ENCODE results near the gene OSER1.

OSER1 gene

DNA sequence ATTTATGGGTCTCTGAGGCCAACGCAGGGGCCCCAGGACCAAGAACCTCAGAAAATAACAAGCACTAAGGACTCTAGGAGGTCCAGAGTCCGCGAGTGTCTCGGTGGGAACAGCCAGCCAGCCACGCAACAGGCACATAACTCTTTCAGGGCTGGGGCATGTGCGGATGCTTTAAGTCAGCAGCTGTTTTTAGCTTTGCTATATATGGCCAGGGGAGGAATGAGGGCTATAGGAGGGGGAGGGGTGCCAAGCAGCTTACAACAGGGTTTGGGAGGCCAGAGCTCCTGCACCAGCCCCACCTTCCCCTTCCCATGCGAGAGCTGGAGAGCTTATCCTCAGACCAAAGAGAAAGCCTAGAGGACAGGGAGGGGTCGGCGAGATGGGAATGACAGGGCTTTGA, 29.8 kb downstream of the OSER1 start:
- CTCF ChIA-PET, result interaction anchor here (0.9 to 17.1 kb wide), 4 partner anchors 9 to 67 kb away, joined by 3 to 820 read pairs (median 40); partner anchors contain the start of gene JPH2
- POLR2A ChIA-PET, result interaction anchor here (0.6 to 1.4 kb wide), 4 partner anchors 10 to 798 kb away, joined by 3 to 7 read pairs (median 4); no protein-coding TSS in a partner anchor
- DNase-seq (ENCODE audit: low read depth, low spot score), result no peak
- TF ChIP-seq, protein P1, sequence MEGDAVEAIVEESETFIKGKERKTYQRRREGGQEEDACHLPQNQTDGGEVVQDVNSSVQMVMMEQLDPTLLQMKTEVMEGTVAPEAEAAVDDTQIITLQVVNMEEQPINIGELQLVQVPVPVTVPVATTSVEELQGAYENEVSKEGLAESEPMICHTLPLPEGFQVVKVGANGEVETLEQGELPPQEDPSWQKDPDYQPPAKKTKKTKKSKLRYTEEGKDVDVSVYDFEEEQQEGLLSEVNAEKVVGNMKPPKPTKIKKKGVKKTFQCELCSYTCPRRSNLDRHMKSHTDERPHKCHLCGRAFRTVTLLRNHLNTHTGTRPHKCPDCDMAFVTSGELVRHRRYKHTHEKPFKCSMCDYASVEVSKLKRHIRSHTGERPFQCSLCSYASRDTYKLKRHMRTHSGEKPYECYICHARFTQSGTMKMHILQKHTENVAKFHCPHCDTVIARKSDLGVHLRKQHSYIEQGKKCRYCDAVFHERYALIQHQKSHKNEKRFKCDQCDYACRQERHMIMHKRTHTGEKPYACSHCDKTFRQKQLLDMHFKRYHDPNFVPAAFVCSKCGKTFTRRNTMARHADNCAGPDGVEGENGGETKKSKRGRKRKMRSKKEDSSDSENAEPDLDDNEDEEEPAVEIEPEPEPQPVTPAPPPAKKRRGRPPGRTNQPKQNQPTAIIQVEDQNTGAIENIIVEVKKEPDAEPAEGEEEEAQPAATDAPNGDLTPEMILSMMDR (IDR thresholded peaks at IDR 0.05; ENCODE audit: insufficient read depth, low read length, missing control alignments), result no peak
- no peak overlapping the region for H3K4me3 ChIP-seq (ENCODE audit: low read depth, low read length)

DNA sequence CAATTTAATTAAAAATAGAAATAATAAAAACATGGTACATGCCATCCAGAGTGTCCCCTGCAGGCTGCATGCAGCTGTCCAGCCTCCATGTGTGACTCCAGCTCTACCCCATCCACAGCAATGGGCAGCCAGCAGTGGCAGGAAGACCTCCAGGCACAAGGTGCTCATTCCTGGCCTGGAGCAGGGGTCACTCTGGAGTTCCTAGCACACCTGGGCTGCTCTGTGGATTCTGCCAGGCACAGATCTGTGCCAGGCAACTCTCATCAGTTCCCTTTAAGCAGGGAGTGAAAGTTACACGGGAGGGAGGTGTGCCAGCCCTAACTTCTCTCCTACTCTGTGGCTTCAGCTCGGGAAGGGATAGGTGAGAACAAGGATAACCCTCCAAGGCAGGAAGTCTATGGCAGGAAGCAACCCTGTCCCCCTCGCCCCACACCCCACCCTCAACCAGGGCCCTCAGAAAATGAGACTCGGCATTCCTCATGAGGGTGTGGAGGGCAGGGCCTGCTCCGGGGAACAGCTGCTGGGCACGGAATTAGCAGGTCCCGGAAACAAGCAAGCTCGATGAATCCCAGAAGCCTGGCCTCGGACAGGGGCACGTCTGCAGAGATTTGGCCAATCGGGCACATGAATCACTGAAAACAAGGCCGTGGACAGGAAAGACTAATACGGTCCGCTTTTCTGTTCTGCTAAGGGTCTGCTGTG, 33.6 kb downstream of the OSER1 start:
- no peak overlapping the region for H3K4me3 ChIP-seq (ENCODE audit: low read depth, low read length)
- POLR2A ChIA-PET, result interaction anchor here (1.6 kb wide), 1 partner anchor 11 kb away, joined by 10 read pairs; no protein-coding TSS in a partner anchor
- no peak for DNase-seq (ENCODE audit: low read depth, low spot score)
- TF ChIP-seq, protein P1 (IDR thresholded peaks at IDR 0.05; ENCODE audit: insufficient read depth, low read length, missing control alignments), result no peak
- CTCF ChIA-PET, result interaction anchor here (0.6 to 17.1 kb wide), 7 partner anchors 11 to 730 kb away, joined by 3 to 820 read pairs (median 5); partner anchors contain the start of gene JPH2

DNA sequence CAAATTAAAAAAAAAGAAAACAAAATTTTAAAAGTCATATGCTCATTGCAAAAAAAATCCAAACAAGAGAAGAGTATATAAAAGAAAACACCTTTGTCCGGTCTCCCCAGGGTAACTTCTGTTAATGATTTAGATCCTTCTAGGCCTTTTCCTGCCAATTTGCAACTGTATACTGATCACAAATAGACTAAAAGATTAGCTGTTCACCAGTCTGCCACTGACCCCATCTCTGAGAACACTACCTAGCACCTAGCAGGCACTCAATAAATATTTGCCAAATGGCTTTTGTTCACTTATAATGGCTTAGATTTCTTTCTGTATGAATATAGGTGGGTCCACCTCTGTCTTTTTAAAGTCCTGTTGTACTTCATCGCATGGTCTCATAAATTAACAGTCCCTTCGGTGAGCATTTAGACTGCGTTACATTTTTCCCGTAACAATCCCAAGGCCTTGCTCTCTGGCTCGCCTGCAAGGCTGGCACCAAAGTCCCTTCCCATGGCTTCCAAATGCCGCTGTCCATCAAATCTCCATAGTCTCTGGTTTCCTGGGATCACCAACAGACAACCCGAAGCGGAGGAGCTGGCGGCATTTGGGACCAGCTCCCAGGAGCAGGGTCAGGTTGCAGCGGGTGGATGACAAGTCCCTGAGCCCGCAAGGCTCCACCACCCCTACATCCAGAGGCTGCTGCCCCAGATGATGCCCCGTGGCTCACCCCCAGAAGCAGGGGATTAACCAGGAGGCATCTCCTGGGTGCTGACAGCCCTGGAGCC, 35.4 kb downstream of the OSER1 start:
- TF ChIP-seq, protein P1 (IDR thresholded peaks at IDR 0.05; ENCODE audit: insufficient read depth, low read length, missing control alignments), result no peak
- ChIA-PET POLR2A (no interaction called here), CTCF (interaction anchor here (7.8 kb wide), 1 partner anchor 14 kb away, joined by 77 read pairs; the partner anchor contains the start of gene JPH2)
- DNase-seq (ENCODE audit: low read depth, low spot score), result no peak
- no peak overlapping the region for H3K4me3 ChIP-seq (ENCODE audit: low read depth, low read length)

- no peak for DNase-seq (ENCODE audit: low read depth, low spot score)
- POLR2A ChIA-PET, result no interaction called here
- TF ChIP-seq, protein P1 (IDR thresholded peaks at IDR 0.05; ENCODE audit: insufficient read depth, low read length, missing control alignments), result no peak
- no peak overlapping the region for H3K4me3 ChIP-seq (ENCODE audit: low read depth, low read length)
- CTCF ChIA-PET, result interaction anchor here (1.0 to 2.4 kb wide), 2 partner anchors 16 to 57 kb away, joined by 5 to 8 read pairs; no protein-coding TSS in a partner anchor
Measured at GRCh38 chr20:44173846-44174245, 36.7 kb downstream of the OSER1 start.

GRCh38 chr20:44173116-44173515, 37.5 kb downstream of the OSER1 start:
- no peak overlapping the region for H3K4me3 ChIP-seq (ENCODE audit: low read depth, low read length)
- TF ChIP-seq, protein P1 (IDR thresholded peaks at IDR 0.05; ENCODE audit: insufficient read depth, low read length, missing control alignments), result no peak
- ChIA-PET POLR2A (no interaction called here), CTCF (interaction anchor here (2.4 to 4.9 kb wide), 2 partner anchors 17 to 56 kb away, joined by 8 to 31 read pairs; no protein-coding TSS in a partner anchor)
- DNase-seq (ENCODE audit: low read depth, low spot score), result no peak

- CTCF ChIA-PET, result interaction anchor here (2.4 to 4.9 kb wide), 3 partner anchors 17 to 56 kb away, joined by 8 to 31 read pairs (median 12); no protein-coding TSS in a partner anchor
- no peak overlapping the region for H3K4me3 ChIP-seq (ENCODE audit: low read depth, low read length)
- no peak for DNase-seq (ENCODE audit: low read depth, low spot score)
- TF ChIP-seq, protein P1 (IDR thresholded peaks at IDR 0.05; ENCODE audit: insufficient read depth, low read length, missing control alignments), result no peak
- POLR2A ChIA-PET, result no interaction called here
Measured at GRCh38 chr20:44172572-44172950, 38.0 kb downstream of the OSER1 start.

Data from AG04449 (cell line).